SK-N-SH (cell line): Measurements from ENCODE around the gene SAMD4B. TPM values are rescaled to one million over a fixed set of nuclear protein-coding genes. Genes with fewer than 3 reads are reported as not detected.

Source experiments
- CTCF ChIA-PET: fragments of 300-600, 350-600 bp; formaldehyde crosslinking; extraction: SDS; loops from one replicate; lab custom pipeline; 2021; lab: Yijun Ruan, JAX
- POLR2A ChIA-PET: fragments of 350-600 bp; sonication (Branson Sonifier 250); formaldehyde crosslinking; extraction: SDS; loops from one replicate; lab custom pipeline; 2020; ENCODE audit warnings: antibody characterized with exemption, inconsistent platforms; lab: Yijun Ruan, JAX
- DNase-seq: peaks from one replicate; pipeline ENCODE4 v3.0.0; 2012
- H2AFZ ChIP-seq: fragments of 200-600 bp; sonication (generic); 2 replicates; pipeline ENCODE4 v1.8.1; 2016; ENCODE audit warnings: antibody characterized with exemption, mild to moderate bottlenecking, low read depth
- H3F3A ChIP-seq: fragments of 200-600 bp; sonication (generic); replicated peaks from 2 replicates; pipeline ENCODE3; 2016; ENCODE audit warnings: antibody characterized with exemption, mild to moderate bottlenecking; ENCODE audit not compliant: insufficient read depth
- H3K27ac ChIP-seq, 2 experiments: fragments of 200-500 bp in 1 of 2; fragments of 200-600 bp in 1 of 2; sonication (Bioruptor generic) in 1 of 2; sonication (generic), shearing (Covaris generic) in 1 of 2; 2 replicates each; pipeline versions ENCODE4 v1.5.1 to v1.6.1; 2014 to 2016; ENCODE audit warnings: low read depth in 2 of 2, inconsistent platforms in 1 of 2, low read length in 1 of 2, mild to moderate bottlenecking in 1 of 2, mixed read lengths in 1 of 2
- H3K27me3 ChIP-seq: fragments of 200-600 bp; sonication (generic), shearing (Covaris generic); 2 replicates; pipeline ENCODE4 v1.6.1; 2016; ENCODE audit warnings: mixed run types; ENCODE audit not compliant: insufficient read depth
- H3K36me3 ChIP-seq, 2 experiments: fragments of 200-500 bp in 1 of 2; fragments of 200-600 bp in 1 of 2; sonication (Bioruptor generic) in 1 of 2; sonication (generic) in 1 of 2; replicated peaks in 1 of 2; 2 replicates each; pipeline versions ENCODE3 to v1.5.1; 2014 to 2016; ENCODE audit warnings: low read length in 1 of 2, mild to moderate bottlenecking in 1 of 2; ENCODE audit not compliant: insufficient read depth in 2 of 2, control insufficient read depth in 1 of 2
- H3K4me1 ChIP-seq, 2 experiments: fragments of 200-500 bp in 1 of 2; fragments of 200-600 bp in 1 of 2; sonication (Bioruptor generic) in 1 of 2; sonication (generic), shearing (Covaris generic) in 1 of 2; 2 replicates each; pipeline versions ENCODE4 v1.5.1 to v1.6.1; 2014 to 2016; ENCODE audit warnings: low read depth in 1 of 2, low read length in 1 of 2, mixed run types in 1 of 2; ENCODE audit not compliant: insufficient read depth in 2 of 2, control insufficient read depth in 1 of 2
- H3K4me2 ChIP-seq: fragments of 200-600 bp; sonication (generic), shearing (Covaris generic); 2 replicates; pipeline ENCODE4 v1.6.1; 2017; ENCODE audit warnings: mixed run types
- H3K4me3 ChIP-seq, 2 experiments: fragments of 200-500 bp in 1 of 2; fragments of 200-600 bp in 1 of 2; sonication (Bioruptor generic) in 1 of 2; sonication (generic), shearing (Covaris generic) in 1 of 2; 2 replicates each; pipeline versions ENCODE4 v1.5.1 to v1.8.1; 2014 to 2016; ENCODE audit warnings: low read depth in 2 of 2, inconsistent platforms in 1 of 2, low read length in 1 of 2, mild to moderate bottlenecking in 1 of 2, mixed read lengths in 1 of 2, moderate library complexity in 1 of 2
- H3K79me2 ChIP-seq: fragments of 200-600 bp; sonication (generic); 2 replicates; pipeline ENCODE4 v1.8.1; 2017; ENCODE audit warnings: mild to moderate bottlenecking; ENCODE audit not compliant: insufficient read depth
- H3K9ac ChIP-seq: fragments of 200-600 bp; sonication (generic); 2 replicates; pipeline ENCODE4 v1.6.1; 2017; ENCODE audit warnings: mixed run types
- H3K9me2 ChIP-seq: fragments of 200-600 bp; sonication (generic); 2 replicates; pipeline ENCODE4 v1.6.1; 2017; ENCODE audit warnings: mixed run types
- H3K9me3 ChIP-seq: fragments of 200-600 bp; sonication (generic); 2 replicates; pipeline ENCODE4 v1.6.1; 2017; ENCODE audit warnings: mixed run types, mild to moderate bottlenecking, moderate library complexity
- H4K20me1 ChIP-seq: fragments of 200-600 bp; sonication (generic); 2 replicates; pipeline ENCODE4 v1.6.1; 2017; ENCODE audit warnings: mild to moderate bottlenecking, mixed run types; ENCODE audit not compliant: insufficient read depth
- CHD2 ChIP-seq: fragments of 150-350 bp; IDR thresholded peaks from 2 replicates; pipeline ENCODE4 v1.6.1; 2018; ENCODE audit warnings: low read length; ENCODE audit not compliant: partially characterized antibody
- ELF1 ChIP-seq: IDR thresholded peaks from 2 replicates; pipeline ENCODE4 v1.4.0; 2012
- EP300 ChIP-seq, 2 experiments: IDR thresholded peaks; 2 replicates each; pipeline versions ENCODE4 v1.4.0 to v1.6.1; 2012; ENCODE audit warnings: borderline replicate concordance in 1 of 2, low read depth in 1 of 2, low read length in 1 of 2
- EZH2phosphoT487 ChIP-seq: fragments of 200-600 bp; sonication (generic); IDR thresholded peaks from 2 replicates; pipeline ENCODE4 v1.6.1; 2017; ENCODE audit warnings: low read depth, mixed run types, mild to moderate bottlenecking, antibody characterized with exemption, moderate library complexity, borderline replicate concordance
- FOSL2 ChIP-seq: IDR thresholded peaks from 2 replicates; pipeline ENCODE4 v1.4.0; 2012; ENCODE audit warnings: low read depth, mild to moderate bottlenecking, moderate library complexity, borderline replicate concordance
- FOXM1 ChIP-seq: IDR thresholded peaks from 2 replicates; pipeline ENCODE4 v1.4.0; 2012; ENCODE audit warnings: low read depth, mild to moderate bottlenecking
- GATA2 ChIP-seq: sonication (generic); formaldehyde crosslinking; IDR thresholded peaks from 2 replicates; pipeline ENCODE4 v1.5.0; 2020; ENCODE audit warnings: mild to moderate bottlenecking, missing genetic modification reagents
- JUND ChIP-seq: IDR thresholded peaks from 2 replicates; pipeline ENCODE4 v1.4.0; 2012
- MEF2A ChIP-seq: IDR thresholded peaks from 2 replicates; pipeline ENCODE4 v1.4.0; 2012; ENCODE audit warnings: low read depth, borderline replicate concordance
- NFIC ChIP-seq: IDR thresholded peaks from 2 replicates; pipeline ENCODE4 v1.4.0; 2012; ENCODE audit warnings: borderline replicate concordance
- RAD21 ChIP-seq: IDR thresholded peaks from 2 replicates; pipeline ENCODE4 v1.6.1; 2012; ENCODE audit warnings: mild to moderate bottlenecking, low read length
- RCOR1 ChIP-seq: fragments of 150-350 bp; IDR thresholded peaks from 2 replicates; pipeline ENCODE4 v1.6.1; 2017; ENCODE audit warnings: antibody characterized with exemption, low read length
- RFX5 ChIP-seq: IDR thresholded peaks from 2 replicates; pipeline ENCODE4 v1.6.1; 2012; ENCODE audit warnings: mild to moderate bottlenecking, improper control_type of control experiment, low read length
- RXRA ChIP-seq: IDR thresholded peaks from 2 replicates; pipeline ENCODE4 v1.4.0; 2012; ENCODE audit warnings: low read depth, mild to moderate bottlenecking, borderline replicate concordance
- SIN3A ChIP-seq: IDR thresholded peaks from 2 replicates; pipeline ENCODE4 v1.6.1; 2012; ENCODE audit warnings: low read depth, mild to moderate bottlenecking, low read length, moderate library complexity, borderline replicate concordance
- TAF1 ChIP-seq: IDR thresholded peaks from 2 replicates; pipeline ENCODE4 v1.6.1; 2012; ENCODE audit warnings: low read depth, mild to moderate bottlenecking, low read length, moderate library complexity, borderline replicate concordance
- TCF12 ChIP-seq: IDR thresholded peaks from 2 replicates; pipeline ENCODE4 v1.4.0; 2012
- YY1 ChIP-seq: IDR thresholded peaks from 2 replicates; pipeline ENCODE4 v1.4.0; 2012; ENCODE audit warnings: low read depth, mild to moderate bottlenecking
- WGBS: methylation state at CpG from one replicate; pipeline ENCODE4 v1.1.6; 2017; ENCODE audit warnings: low lambda C conversion rate; 5-methylcytosine and 5-hydroxymethylcytosine counted together
- polyA plus RNA-seq, 3 experiments: library from polyadenylated mRNA; depleted of rRNA; stranded (reverse); fragments of >200 nt; gene quantifications; 2 replicates each; pipeline ENCODE4 v1.2.3, GENCODE V29; 2012
- TF ChIP-seq, protein P1 (sequence below): IDR thresholded peaks from 2 replicates; pipeline ENCODE4 v1.4.0; 2012; ENCODE audit warnings: low read depth, borderline replicate concordance
- TF ChIP-seq, protein P2 (sequence below): IDR thresholded peaks from 2 replicates; pipeline ENCODE4 v1.4.0; 2012; ENCODE audit warnings: low read depth
- TF ChIP-seq, protein P3 (sequence below): IDR thresholded peaks from 2 replicates; pipeline ENCODE4; 2012
- TF ChIP-seq, protein P4 (sequence below): fragments of 150-350 bp; IDR thresholded peaks from 2 replicates; pipeline ENCODE4 v1.6.1; 2017; ENCODE audit warnings: antibody characterized with exemption, low read length, low read depth, borderline replicate concordance

The SAMD4B gene
- polyA plus RNA-seq, 1 of the 3 experiments (the other 2 are of a cell fraction) = 83.0 TPM

DNA sequence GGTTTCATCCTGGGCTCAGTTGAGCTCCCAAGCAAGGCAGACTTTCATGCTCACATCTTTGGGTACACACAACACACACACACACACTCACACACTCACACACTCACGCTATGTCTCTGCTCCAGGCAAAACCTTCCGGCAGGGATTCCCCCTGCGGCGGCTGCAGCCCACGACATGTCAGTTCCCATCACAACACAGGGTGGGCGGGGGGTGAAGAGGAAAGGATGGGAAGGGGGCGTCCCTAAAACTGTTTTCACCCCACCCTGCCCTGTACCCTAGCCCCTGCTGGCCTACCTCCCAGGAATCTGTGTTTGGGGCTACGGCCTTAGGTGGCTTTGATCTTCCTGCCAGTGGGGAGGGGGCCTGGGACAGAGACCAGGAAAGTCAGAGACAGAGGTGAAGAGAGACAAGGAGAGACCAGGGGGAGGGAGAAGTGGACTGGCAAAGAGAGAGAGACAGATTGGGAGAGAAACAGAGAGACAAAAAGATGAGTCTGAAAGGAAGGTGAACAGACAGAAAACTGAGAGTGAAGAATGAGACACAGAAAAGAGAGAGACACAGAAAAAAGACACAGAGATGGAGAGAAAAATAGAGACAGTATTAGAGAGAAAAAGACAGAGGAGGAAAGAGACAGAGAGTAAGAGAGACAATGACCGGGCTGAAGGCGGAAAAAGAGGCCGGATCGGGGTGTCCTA is 25.4 kb upstream of the SAMD4B start:
- Histone ChIP-seq H3K9me2 (no peaks in the 10 kb centered on the region), H3K9me3 (no peaks in the 10 kb centered on the region), H3K4me3 (no peak overlapping the region), H3K79me2 (no peaks in the 10 kb centered on the region), H4K20me1 (no peaks in the 10 kb centered on the region), H3F3A (no peaks in the 10 kb centered on the region), H3K27me3 (no peaks in the 10 kb centered on the region), H3K27ac (no peak overlapping the region), H3K4me2 (no peak overlapping the region), H3K36me3 (peaks cover 0 to 3% of the 10 kb centered on the region in 2 experiments), H2AFZ (no peak overlapping the region), H3K4me1 (peaks cover 0 to 10% of the 10 kb centered on the region in 2 experiments; a peak in 1 of 4 replicates), H3K9ac (no peak overlapping the region)
- TF ChIP-seq EZH2phosphoT487 (no peak), JUND (no peak), SIN3A (no peak), RAD21 (no peak), FOSL2 (no peak), EP300 (IDR thresholded peaks at IDR 0.05; ENCODE audit: borderline replicate concordance in 1 of 2, low read depth in 1 of 2, low read length in 1 of 2) (no peak)
- TF ChIP-seq, protein P1, sequence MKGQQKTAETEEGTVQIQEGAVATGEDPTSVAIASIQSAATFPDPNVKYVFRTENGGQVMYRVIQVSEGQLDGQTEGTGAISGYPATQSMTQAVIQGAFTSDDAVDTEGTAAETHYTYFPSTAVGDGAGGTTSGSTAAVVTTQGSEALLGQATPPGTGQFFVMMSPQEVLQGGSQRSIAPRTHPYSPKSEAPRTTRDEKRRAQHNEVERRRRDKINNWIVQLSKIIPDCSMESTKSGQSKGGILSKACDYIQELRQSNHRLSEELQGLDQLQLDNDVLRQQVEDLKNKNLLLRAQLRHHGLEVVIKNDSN = no peak
- DNase-seq = no peak
- ChIA-PET CTCF (interaction anchor here (1.3 kb wide), 1 partner anchor 194 kb away, joined by 4 read pairs; no protein-coding TSS in a partner anchor), POLR2A (no interaction called here)
- WGBS = 91% methylated on average over 12 of the region's 12 CpGs

DNA sequence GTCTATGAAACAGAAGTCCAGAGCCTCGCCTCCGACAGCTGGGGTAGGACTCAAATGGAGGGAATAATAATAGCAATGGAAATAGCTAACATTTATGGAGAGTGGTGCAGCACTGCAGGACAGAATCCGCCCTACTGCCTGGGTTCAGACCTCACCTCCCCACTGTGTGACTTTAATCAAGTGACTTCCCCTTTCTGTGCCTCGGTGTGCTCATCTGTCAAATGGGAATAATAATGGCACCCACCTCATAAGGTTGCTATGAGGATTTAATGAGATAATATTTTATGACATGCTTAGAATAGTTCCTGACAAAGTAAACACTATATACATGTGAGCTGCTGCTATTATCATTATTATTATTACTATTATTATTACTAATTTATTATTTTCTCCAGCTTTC is 24.7 kb upstream of the SAMD4B start:
- Histone ChIP-seq H3K36me3 (peaks cover 0 to 3% of the 10 kb centered on the region in 2 experiments), H3K4me2 (no peak overlapping the region), H2AFZ (no peak overlapping the region), H4K20me1 (no peaks in the 10 kb centered on the region), H3F3A (no peaks in the 10 kb centered on the region), H3K4me1 (peaks cover 0 to 10% of the 10 kb centered on the region in 2 experiments; a peak in 1 of 4 replicates), H3K79me2 (no peaks in the 10 kb centered on the region), H3K27me3 (no peaks in the 10 kb centered on the region), H3K4me3 (no peak overlapping the region)
- ChIA-PET POLR2A (no interaction called here), CTCF (interaction anchor here (1.3 kb wide), 1 partner anchor 195 kb away, joined by 4 read pairs; no protein-coding TSS in a partner anchor)
- DNase-seq = no peak
- WGBS = 82% methylated on average over 4 of the region's 4 CpGs
- TF ChIP-seq EZH2phosphoT487 (no peak), EP300 (IDR thresholded peaks at IDR 0.05; ENCODE audit: borderline replicate concordance in 1 of 2, low read depth in 1 of 2, low read length in 1 of 2) (no peak), TCF12 (no peak), NFIC (no peak), MEF2A (no peak), JUND (no peak), GATA2 (no peak), RXRA (no peak), ELF1 (no peak), YY1 (no peak), RAD21 (no peak), RCOR1 (no peak), FOXM1 (no peak), TAF1 (no peak), RFX5 (no peak), CHD2 (no peak)
- TF ChIP-seq, protein P2, sequence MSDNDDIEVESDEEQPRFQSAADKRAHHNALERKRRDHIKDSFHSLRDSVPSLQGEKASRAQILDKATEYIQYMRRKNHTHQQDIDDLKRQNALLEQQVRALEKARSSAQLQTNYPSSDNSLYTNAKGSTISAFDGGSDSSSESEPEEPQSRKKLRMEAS = no peak
- TF ChIP-seq, protein P3, sequence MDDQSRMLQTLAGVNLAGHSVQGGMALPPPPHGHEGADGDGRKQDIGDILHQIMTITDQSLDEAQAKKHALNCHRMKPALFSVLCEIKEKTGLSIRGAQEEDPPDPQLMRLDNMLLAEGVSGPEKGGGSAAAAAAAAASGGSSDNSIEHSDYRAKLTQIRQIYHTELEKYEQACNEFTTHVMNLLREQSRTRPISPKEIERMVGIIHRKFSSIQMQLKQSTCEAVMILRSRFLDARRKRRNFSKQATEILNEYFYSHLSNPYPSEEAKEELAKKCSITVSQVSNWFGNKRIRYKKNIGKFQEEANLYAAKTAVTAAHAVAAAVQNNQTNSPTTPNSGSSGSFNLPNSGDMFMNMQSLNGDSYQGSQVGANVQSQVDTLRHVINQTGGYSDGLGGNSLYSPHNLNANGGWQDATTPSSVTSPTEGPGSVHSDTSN = no peak
- TF ChIP-seq, protein P4, sequence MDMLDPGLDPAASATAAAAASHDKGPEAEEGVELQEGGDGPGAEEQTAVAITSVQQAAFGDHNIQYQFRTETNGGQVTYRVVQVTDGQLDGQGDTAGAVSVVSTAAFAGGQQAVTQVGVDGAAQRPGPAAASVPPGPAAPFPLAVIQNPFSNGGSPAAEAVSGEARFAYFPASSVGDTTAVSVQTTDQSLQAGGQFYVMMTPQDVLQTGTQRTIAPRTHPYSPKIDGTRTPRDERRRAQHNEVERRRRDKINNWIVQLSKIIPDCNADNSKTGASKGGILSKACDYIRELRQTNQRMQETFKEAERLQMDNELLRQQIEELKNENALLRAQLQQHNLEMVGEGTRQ = no peak
- TF ChIP-seq, protein P1 = no peak
- TF ChIP-seq, all 33 proteins: peak for 0
- Histone ChIP-seq H3K9me3 (no peaks in the 10 kb centered on the region), H3K9me2 (no peaks in the 10 kb centered on the region), H3K27ac (no peak overlapping the region), H3K9ac (no peak overlapping the region)
